ENCODE results near the gene CROCC2. TPM values are rescaled to one million over a fixed set of nuclear protein-coding genes. Genes with fewer than 3 reads are reported as not detected.

CROCC2 gene
- total RNA-seq, 2 experiments from 2014 or later, result not detected

- ChIA-PET CTCF (no interaction called here), POLR2A (interaction anchor here (1.2 kb wide), 1 partner anchor 34 kb away, joined by 3 read pairs; no protein-coding TSS in a partner anchor)
- Mint-ChIP-seq H3K27ac (no peak overlapping the region), H3K4me3 (no peak overlapping the region), H3K4me1 (ENCODE audit: low read depth) (no peaks in the 10 kb centered on the region), H3K36me3 (ENCODE audit: low read depth) (no peaks in the 10 kb centered on the region), H3K9me3 (no peaks in the 10 kb centered on the region), H3K27me3 (peaks cover 4% of the 10 kb centered on the region)
- no peak for DNase-seq
- intact Hi-C loops (cut with micrococcal nuclease), result loop anchor here (5.0 kb wide), 1 partner anchor 208 kb away; no protein-coding TSS in a partner anchor
- ATAC-seq, result no peak
- TF ChIP-seq CTCF (IDR thresholded peaks at IDR 0.05), result no peak
Observed at GRCh38 chr2:240864475-240864874, 41.7 kb upstream of the CROCC2 start.

GRCh38 chr2:240865391-240865790 lies 40.7 kb upstream of the CROCC2 start:
- intact Hi-C loops (cut with micrococcal nuclease), result no loop called here
- ChIA-PET CTCF (no interaction called here), POLR2A (no interaction called here)
- Mint-ChIP-seq H3K4me3 (no peak overlapping the region), H3K4me1 (ENCODE audit: low read depth) (no peaks in the 10 kb centered on the region), H3K27ac (no peak overlapping the region), H3K9me3 (no peaks in the 10 kb centered on the region), H3K36me3 (ENCODE audit: low read depth) (no peaks in the 10 kb centered on the region), H3K27me3 (peaks cover 4% of the 10 kb centered on the region)
- no peak for TF ChIP-seq CTCF (IDR thresholded peaks at IDR 0.05)
- DNase-seq (no peak), ATAC-seq (no peak)

GRCh38 chr2:240868286-240869108 lies 37.6 kb upstream of the CROCC2 start, which contains the start of gene AGXT:
TSS of gene AGXT (plus strand) at chr2:240868824. CDS start at chr2:240868866, 42 bp downstream.
- TF ChIP-seq CTCF (IDR thresholded peaks at IDR 0.05), result no peak
- CTCF ChIA-PET, result interaction anchor here (0.8 kb wide), 1 partner anchor 17 kb away, joined by 4 read pairs; no protein-coding TSS in a partner anchor
- Mint-ChIP-seq H3K4me3 (no peak within 1 kb of the TSS), H3K36me3 (ENCODE audit: low read depth) (no peaks in the 10 kb centered on the region), H3K27me3 (peaks cover 4% of the 10 kb centered on the region), H3K9me3 (no peaks in the 10 kb centered on the region), H3K4me1 (ENCODE audit: low read depth) (no peaks in the 10 kb centered on the region), H3K27ac (no peak within 1 kb of the TSS)
- ATAC-seq, result no peak
- POLR2A ChIA-PET, result no interaction called here
- DNase-seq, result no peak
- intact Hi-C loops (cut with micrococcal nuclease), result no loop called here

GRCh38 chr2:240869109-240869955 lies 36.8 kb upstream of the CROCC2 start:
- DNase-seq (no peak), ATAC-seq (no peak)
- Mint-ChIP-seq H3K4me1 (ENCODE audit: low read depth) (no peaks in the 10 kb centered on the region), H3K36me3 (ENCODE audit: low read depth) (no peaks in the 10 kb centered on the region), H3K4me3 (no peak overlapping the region), H3K27me3 (peaks cover 4% of the 10 kb centered on the region), H3K9me3 (no peaks in the 10 kb centered on the region), H3K27ac (no peak overlapping the region)
- no peak for TF ChIP-seq CTCF (IDR thresholded peaks at IDR 0.05)
- POLR2A ChIA-PET, result no interaction called here
- CTCF ChIA-PET, result no interaction called here
- intact Hi-C loops (cut with micrococcal nuclease), result no loop called here
